ENCODE data around the gene TPRA1. TPM values are rescaled to one million over a fixed set of nuclear protein-coding genes. Genes with fewer than 3 reads are reported as not detected.
"Not testable (repeated sequence)": the region's sequence is repeated elsewhere in the genome, so short reads cannot be mapped to it uniquely, and the experiment has no call there.

TPRA1 gene
- total RNA-seq, 1 donor from 2014 or later, result 29.1 TPM

DNA sequence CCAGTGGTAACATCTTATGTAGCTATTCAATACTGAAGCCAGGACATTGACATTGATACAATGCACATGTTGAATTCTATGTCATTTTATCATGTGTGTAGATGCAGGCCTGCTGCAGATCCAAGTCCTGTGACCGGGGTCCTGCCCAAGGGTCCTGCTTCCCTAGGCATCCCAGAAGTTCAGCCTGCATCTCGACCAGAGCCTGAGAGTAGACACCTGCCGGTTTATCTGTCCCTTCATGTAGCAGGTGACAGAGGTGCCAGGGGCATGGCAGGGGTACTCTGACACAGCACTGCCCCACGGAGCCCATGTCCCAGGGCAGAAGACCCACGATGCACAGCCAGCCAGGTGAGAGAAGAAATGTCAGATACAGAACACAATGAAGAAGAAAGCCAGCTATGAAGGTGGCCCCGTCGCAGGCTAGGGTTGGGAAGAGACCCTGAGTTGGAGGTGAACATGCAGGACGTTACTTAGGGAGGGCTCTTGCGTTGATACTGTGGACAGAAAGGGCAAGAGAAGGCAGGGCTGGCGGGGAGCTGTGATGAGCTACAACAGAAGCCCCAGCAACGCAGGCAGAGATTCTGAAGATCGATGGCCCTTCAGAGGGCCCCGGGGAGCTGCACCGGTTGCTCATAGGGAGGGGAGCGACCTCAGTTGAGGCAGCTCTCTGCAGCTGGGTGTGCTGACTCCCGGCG, 51.0 kb downstream of the TPRA1 start:
- no peak for DNase-seq (ENCODE audit: low spot score)

DNA sequence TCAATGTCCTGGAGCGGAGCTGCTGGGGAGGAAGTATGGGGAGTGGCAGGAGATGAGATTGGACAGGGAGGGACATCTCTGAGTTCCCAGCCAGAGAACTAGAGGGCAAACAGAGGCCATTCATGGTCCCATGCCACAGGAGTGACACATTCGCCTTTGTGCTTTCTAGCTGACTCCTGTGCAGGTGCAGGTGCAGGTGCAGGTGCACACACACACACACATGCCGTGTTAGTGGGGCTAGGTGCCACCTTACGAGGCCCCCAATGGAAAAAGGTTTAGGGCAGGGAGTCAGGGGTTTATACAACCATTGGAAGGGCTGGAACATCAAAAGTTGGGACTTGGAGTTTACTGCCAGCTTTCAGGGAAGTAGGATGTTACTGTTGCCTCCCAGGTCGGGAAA, 52.0 kb downstream of the TPRA1 start:
- DNase-seq (ENCODE audit: low spot score), result no peak

GRCh38 chr3:127536830-127537812, 53.4 kb downstream of the TPRA1 start:
- no peak for DNase-seq (ENCODE audit: low spot score)

- DNase-seq (ENCODE audit: low spot score), result no peak
Measured at GRCh38 chr3:127535901-127536829, 54.4 kb downstream of the TPRA1 start.

GRCh38 chr3:127535106-127535785, 55.3 kb downstream of the TPRA1 start:
- no peak for DNase-seq (ENCODE audit: low spot score)

DNA sequence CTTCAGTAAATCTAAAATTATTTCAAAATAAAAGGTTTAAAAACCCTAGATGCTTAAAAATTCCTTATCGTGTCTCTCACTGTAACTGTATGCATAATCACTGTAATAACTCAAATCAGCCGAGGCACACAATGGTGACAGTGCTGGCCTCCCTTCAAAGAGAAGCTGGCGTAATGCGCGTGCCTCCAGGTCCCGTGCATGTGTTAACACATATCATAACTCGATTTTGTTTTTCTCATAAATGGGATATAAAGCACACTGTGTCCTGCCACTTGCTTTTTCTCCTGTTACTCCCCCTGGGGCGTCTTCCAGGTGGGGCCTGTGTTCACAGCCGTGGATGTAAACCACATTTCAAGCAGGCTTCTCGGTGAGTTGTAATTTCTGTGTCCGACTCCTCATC, 56.0 kb downstream of the TPRA1 start:
- DNase-seq (ENCODE audit: low spot score), result no peak

GRCh38 chr3:127534161-127534451, 56.4 kb downstream of the TPRA1 start:
- DNase-seq (ENCODE audit: low spot score), result no peak

- DNase-seq (ENCODE audit: low spot score), result no peak
Measured at GRCh38 chr3:127532561-127533203, 57.9 kb downstream of the TPRA1 start.

DNA sequence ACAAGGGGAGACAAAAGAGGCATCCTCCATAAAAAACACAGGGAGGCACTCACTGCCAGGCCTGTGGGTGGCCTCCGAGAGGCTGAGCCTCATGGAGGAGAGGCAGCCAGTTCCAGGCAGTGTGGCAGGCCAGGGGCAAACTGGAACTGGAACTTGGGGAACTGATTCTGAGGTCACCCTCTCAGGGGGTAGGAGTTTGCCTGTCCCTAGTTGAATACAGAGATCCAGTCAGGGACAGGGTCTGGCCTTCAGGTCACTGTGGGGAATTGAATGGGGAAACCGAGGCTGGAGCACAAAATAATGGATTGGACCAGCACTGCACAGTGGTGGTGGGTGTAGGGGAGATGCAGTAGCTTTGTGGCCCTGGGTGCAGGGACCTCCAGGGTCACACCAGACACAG, 58.7 kb downstream of the TPRA1 start:
- no peak for DNase-seq (ENCODE audit: low spot score)

- DNase-seq (ENCODE audit: low spot score), result not testable (repeated sequence)
Measured at GRCh38 chr3:127530863-127531262, 59.7 kb downstream of the TPRA1 start.

- DNase-seq (ENCODE audit: low spot score), result no peak
Measured at GRCh38 chr3:127529346-127530188, 61.0 kb downstream of the TPRA1 start.

DNA sequence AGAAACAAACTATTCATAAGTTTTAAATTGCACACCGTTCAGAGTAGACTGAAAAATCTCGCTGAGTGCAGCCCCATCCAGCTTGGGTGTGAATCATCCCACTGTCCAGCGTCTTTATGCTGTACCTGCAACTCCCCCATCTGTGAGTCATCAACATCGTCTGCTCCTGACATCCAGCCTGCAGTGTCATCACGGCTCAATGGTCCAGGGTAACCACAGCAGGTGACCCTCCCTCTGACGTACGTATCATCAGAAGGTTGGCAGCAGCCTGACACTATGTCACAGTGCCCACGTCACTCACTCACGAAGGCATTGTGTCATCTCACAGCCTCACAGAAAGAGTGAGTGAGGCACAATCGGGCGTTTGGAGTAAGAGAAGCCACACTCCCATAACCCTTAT, 65.2 kb downstream of the TPRA1 start:
- no peak for DNase-seq (ENCODE audit: low spot score)

DNA sequence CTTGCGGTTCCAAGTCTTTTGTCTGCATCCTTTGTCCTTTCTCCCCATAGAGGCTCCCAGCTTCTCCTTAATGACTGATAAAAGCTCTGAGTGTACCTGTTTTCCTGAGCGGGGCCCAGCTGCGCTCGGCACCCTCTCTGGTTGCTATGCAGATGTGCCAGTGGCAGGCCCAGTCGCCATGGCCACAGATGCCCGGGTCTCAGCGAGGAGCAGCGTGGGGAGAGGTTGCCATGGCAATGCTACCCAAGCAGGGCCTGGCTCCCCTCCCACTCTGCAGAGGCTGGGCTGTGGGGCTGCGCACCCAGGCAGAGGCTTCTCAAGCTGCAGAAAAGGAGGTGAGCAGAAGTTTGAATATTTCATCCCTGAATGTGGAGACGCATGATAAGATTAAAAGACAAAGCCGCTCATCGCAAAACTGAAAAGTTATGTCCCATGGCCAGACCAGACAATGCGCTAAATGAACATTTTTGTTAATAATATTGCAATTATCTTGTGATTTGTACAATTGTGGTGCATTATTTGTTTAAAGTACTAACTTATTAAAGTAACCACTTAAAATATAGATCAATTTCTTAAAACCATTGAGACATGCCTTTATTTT, 66.1 kb downstream of the TPRA1 start:
- no peak for DNase-seq (ENCODE audit: low spot score)

Other genes with a start within 250 kb of the TPRA1 start
- gene MCM2, start 7.7 kb upstream of the TPRA1 start, total RNA-seq (ENCODE audit: insufficient read depth, low replicate concordance), result 51.5 TPM
- gene PODXL2, start 38.5 kb upstream of the TPRA1 start, total RNA-seq (ENCODE audit: insufficient read depth, low replicate concordance), result 0.72 TPM
- gene ABTB1, start 82.2 kb upstream of the TPRA1 start, total RNA-seq (ENCODE audit: insufficient read depth, low replicate concordance), result 13.0 TPM
- 35.2 TPM for gene MGLL, start 231.8 kb upstream of the TPRA1 start, total RNA-seq (ENCODE audit: insufficient read depth, low replicate concordance)